Ovary (tissue), 3 donors: ENCODE results near the gene BTN2A1.

Experiments used
- CTCF ChIP-seq, 3 donors: fragments of 450-650 bp in 2 of 3; fragments of 200-600 bp in 1 of 3; IDR thresholded peaks; one replicate each; pipeline versions ENCODE4 v1.5.1 to v1.8.0; 2016 to 2022; ENCODE audit warnings: antibody characterized with exemption in 3 of 3, mild to moderate bottlenecking in 1 of 3
- EP300 ChIP-seq: sonication (generic); formaldehyde crosslinking; IDR thresholded peaks from one replicate; pipeline ENCODE4 v1.6.1; 2017; ENCODE audit warnings: antibody characterized with exemption
- donor health status: DM: no; HTN: no; CAD: no.

GRCh38 chr6:26415036-26415614, 42.6 kb upstream of the BTN2A1 start:
- TF ChIP-seq CTCF (IDR thresholded peaks at IDR 0.05) (no peak), EP300 (no peak)
